Stimulated activated naive B cell treated with anti-CD40 and anti-IgM and Interleukin-4, amounts not matched to agents 10 μg/mL and 1 μg/mL and 100 μg/mL, for 72 hours (primary cell): ENCODE results near the gene DNMT1.
A peak's percentile ranks its signal among the peaks of the same experiment; 100 is the strongest.
"Not testable (repeated sequence)": the region's sequence is repeated elsewhere in the genome, so short reads cannot be mapped to it uniquely, and the experiment has no call there.

Experiments used
- ATAC-seq, 2 donors: fragments of 150-1000 bp; cut with Tn5 transposase; replicated peaks; 2 replicates each; pipeline ENCODE4 v1.10.0; 2021; ENCODE audit warnings: moderate library complexity in 1 of 2
- DNase-seq: peaks from one replicate; pipeline ENCODE4 v3.0.0; 2021
- H3K27ac Mint-ChIP-seq: one replicate; pipeline ENCODE4 v1.8.0; 2022; ENCODE audit warnings: mild to moderate bottlenecking, mixed read lengths
- H3K27me3 Mint-ChIP-seq, 2 donors: one replicate each; pipeline ENCODE4 v1.8.0; 2022; ENCODE audit warnings: mixed read lengths in 2 of 2
- H3K36me3 Mint-ChIP-seq, 2 donors: one replicate each; pipeline ENCODE4 v1.8.0; 2022; ENCODE audit warnings: mixed read lengths in 2 of 2, mild to moderate bottlenecking in 1 of 2
- H3K4me1 Mint-ChIP-seq, 2 donors: one replicate each; pipeline ENCODE4 v1.8.0; 2022; ENCODE audit warnings: mixed read lengths in 2 of 2, mild to moderate bottlenecking in 1 of 2
- H3K4me3 Mint-ChIP-seq, 2 donors: one replicate each; pipeline ENCODE4 v1.8.0; 2022; ENCODE audit warnings: mild to moderate bottlenecking in 2 of 2, mixed read lengths in 2 of 2, moderate library complexity in 1 of 2
- H3K9me3 Mint-ChIP-seq, 2 donors: one replicate each; pipeline ENCODE4 v1.8.0; 2022; ENCODE audit warnings: mixed read lengths in 2 of 2, mild to moderate bottlenecking in 1 of 2

The DNMT1 gene

DNA sequence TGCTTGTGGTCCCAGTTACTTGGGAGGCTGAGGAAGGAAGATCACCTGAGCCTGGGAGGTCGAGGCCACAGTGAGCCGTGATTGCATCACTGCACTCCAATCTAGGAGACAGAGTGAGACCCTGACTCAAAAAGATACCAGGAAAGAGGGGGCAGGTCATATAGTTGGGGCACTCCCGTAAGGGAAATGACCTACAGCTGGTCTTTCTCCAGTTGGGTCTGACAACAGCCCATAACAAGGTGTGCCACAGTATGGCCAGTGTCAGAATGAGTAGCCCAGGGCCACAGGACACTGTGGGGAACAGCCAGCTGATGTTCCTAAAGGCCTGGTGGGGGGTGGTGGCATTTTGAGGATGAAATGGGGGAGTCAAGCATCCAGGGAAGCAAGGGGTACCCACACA is 10.8 kb downstream of the DNMT1 start:
- peaks cover 27 to 32% of the 10 kb centered on the region in 2 donors for H3K36me3 Mint-ChIP-seq
- peaks cover 16 to 23% of the 10 kb centered on the region in 2 donors for H3K4me1 Mint-ChIP-seq

DNA sequence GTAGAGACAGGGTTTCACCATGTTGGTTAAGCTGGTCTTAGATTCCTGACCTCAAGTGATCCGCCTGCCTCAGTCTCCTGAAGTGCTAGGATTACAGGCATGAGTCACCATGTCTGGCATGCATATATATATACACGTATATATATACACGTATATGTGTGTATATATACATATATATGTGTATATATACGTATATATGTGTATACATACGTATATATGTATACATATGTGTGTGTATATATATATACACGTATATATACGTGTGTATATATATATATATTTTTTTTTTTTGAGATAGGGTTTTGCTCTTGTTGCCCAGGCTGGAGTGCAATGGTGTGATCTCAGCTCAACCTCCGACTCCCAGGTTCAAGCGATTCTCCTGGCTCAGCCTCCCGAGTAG is 11.9 kb downstream of the DNMT1 start:
- Mint-ChIP-seq H3K36me3 (peaks cover 23 to 29% of the 10 kb centered on the region in 2 donors), H3K4me1 (peaks cover 14 to 22% of the 10 kb centered on the region in 2 donors), H3K4me3 (no peak overlapping the region), H3K27ac (no peak overlapping the region), H3K9me3 (no peaks in the 10 kb centered on the region), H3K27me3 (no peaks in the 10 kb centered on the region)
- ATAC-seq (no peak), DNase-seq (no peak)

More for the DNA sequence above, 10.8 kb downstream of the DNMT1 start:
- H3K27me3 Mint-ChIP-seq = no peaks in the 10 kb centered on the region
- H3K27ac Mint-ChIP-seq = peak overlapping the region; percentile 83
- ATAC-seq (no peak), DNase-seq (no peak)
- no peak overlapping the region for H3K4me3 Mint-ChIP-seq
- H3K9me3 Mint-ChIP-seq = no peaks in the 10 kb centered on the region

DNA sequence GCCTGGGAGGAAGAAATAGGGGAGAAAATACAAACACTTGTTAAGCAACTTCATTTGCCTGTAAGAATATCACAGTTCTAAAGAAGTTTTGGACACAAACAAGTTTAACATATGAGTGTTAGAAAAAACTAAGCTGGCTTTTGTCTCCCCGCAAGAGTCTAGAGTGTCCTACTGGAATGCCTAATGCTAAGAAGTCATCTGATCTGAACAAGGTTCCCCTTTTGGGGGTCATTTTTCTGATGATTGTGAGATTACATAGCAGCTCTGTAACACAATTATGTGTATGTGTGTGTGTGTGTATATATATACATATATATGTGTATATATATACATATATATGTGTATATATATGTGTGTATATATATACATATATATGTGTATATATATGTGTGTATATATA is 12.7 kb downstream of the DNMT1 start:
- Mint-ChIP-seq H3K36me3 (peaks cover 23 to 29% of the 10 kb centered on the region in 2 donors), H3K27me3 (no peaks in the 10 kb centered on the region), H3K4me3 (no peak overlapping the region), H3K4me1 (peaks cover 11 to 14% of the 10 kb centered on the region in 2 donors), H3K27ac (no peak overlapping the region), H3K9me3 (no peaks in the 10 kb centered on the region)
- ATAC-seq (no peak), DNase-seq (no peak)

DNA sequence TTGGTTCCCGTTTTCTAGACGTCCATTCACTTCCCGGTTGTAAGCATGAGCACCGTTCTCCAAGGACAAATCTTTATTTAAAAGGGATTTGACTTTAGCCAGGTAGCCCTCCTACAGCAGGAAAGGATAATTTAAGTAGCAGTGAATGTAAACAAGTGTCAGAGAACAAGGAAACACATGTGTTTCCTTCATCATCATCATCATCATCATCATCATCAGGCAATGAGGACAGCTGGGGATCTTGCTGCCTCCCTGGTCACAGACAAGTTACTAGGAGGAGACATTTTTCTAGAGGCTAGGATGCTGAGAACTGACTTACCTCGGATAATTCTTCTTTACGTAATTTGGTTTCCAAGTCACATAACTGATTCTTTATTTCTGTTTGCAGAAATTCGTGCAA is 14.3 kb downstream of the DNMT1 start:
- Mint-ChIP-seq H3K27ac (no peak overlapping the region), H3K27me3 (no peaks in the 10 kb centered on the region), H3K36me3 (peaks cover 34 to 35% of the 10 kb centered on the region in 2 donors), H3K9me3 (no peaks in the 10 kb centered on the region), H3K4me1 (peaks cover 7 to 9% of the 10 kb centered on the region in 2 donors), H3K4me3 (no peak overlapping the region)
- ATAC-seq = no peak
- DNase-seq = no peak

DNA sequence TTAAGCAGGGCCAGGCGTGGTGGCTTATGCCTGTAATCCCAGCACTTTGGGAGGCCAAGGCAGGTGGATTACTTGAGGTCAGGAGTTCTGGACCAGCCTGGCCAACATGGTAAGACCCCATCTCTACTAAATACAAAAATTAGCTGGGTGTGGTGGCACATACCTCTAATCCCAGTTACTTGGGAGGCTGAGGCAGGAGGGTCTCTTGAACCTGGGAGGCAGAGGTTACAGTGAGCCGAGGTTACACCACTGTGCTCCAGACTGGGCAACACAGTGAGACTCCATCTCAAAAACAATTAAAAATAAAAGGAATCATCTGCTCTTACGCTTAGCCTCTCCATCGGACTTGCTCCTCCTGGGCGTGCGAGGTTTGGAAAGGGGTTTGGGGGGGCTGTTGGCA is 14.7 kb downstream of the DNMT1 start:
- not testable (repeated sequence) for H3K27me3 Mint-ChIP-seq, ATAC-seq, H3K27ac Mint-ChIP-seq, H3K4me1 Mint-ChIP-seq, H3K9me3 Mint-ChIP-seq, H3K4me3 Mint-ChIP-seq, DNase-seq
- H3K36me3 Mint-ChIP-seq = peaks cover 35 to 40% of the 10 kb centered on the region in 2 donors

DNA sequence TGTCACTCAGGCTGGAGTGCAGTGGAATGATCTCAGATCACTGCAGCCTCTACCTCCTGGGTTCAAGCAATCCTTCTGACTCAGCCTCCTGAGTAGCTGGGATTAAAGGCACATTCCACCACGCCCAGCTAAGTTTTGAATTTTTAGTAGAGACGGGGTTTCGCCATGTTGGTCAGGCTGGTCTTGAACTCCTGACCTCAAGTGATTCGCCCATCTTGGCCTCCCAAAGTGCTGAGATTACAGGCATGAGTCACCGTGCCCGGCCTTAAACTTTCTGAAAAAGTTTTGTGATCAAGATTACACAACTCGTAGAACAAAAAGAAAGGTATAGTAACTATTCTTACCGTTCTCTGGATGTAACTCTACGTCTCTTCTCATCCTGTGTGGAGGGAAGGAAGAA is 21.2 kb downstream of the DNMT1 start:
- Mint-ChIP-seq H3K9me3 (no peaks in the 10 kb centered on the region), H3K27ac (no peak overlapping the region), H3K27me3 (no peaks in the 10 kb centered on the region), H3K4me3 (no peak overlapping the region), H3K4me1 (peaks cover 0 to 2% of the 10 kb centered on the region in 2 donors), H3K36me3 (peaks cover 48 to 57% of the 10 kb centered on the region in 2 donors)
- ATAC-seq (no peak), DNase-seq (no peak)

DNA sequence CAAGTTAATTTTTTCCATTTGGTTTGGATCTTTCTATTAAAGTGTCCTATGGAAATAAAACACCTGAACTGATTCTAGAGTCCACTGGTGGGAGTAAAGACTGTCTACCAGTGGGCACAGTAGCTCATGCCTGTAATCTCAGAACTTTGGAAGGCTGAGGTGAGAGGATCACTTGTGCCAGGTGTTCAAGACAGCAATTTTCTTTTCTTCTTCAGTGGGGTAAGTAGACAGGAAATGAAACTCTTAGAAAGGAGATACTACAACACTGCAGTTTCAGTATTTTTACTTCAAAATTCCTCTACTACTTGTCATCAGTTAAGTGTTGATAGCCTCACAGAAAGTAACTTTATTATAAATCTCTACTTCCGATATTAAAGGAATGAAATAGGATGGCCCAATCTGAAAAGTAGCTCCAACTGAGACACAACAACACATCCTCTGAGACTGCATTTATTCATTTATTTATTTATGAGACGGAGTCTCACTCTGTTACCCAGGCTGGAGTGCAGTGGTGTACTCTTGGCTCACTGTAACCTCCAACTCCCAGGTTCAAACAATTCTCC is 26.3 kb downstream of the DNMT1 start:
- Mint-ChIP-seq H3K4me3 (no peak overlapping the region), H3K9me3 (no peaks in the 10 kb centered on the region), H3K36me3 (peaks cover 48 to 60% of the 10 kb centered on the region in 2 donors), H3K4me1 (peaks cover 0 to 4% of the 10 kb centered on the region in 2 donors), H3K27me3 (no peaks in the 10 kb centered on the region), H3K27ac (peak overlapping the region; percentile 14)
- peak in 1 of 2 donors; percentile 16 for ATAC-seq
- DNase-seq = no peak

DNA sequence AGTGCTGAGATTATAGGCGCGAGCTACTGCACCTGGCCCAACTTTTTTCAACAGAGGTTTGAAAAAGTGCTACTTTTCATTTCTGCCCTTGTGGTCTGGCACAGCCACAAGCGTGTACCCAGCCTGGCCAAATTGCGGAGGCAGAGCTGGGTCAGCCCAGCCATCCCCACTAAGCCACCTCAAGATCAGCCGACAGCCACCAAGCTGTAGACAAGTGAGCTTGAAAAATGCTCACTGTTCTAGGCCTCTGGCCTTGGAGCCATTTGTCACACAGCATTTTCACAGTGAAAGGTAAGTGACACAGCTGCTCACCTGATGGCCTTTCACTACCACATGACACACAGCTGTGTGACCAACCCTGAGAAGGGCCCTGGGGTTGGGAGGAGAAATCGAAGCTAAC is 27.3 kb downstream of the DNMT1 start:
- peaks cover 52 to 63% of the 10 kb centered on the region in 2 donors for H3K36me3 Mint-ChIP-seq
- no peak overlapping the region for H3K27ac Mint-ChIP-seq
- no peaks in the 10 kb centered on the region for H3K9me3 Mint-ChIP-seq
- ATAC-seq (no peak), DNase-seq (no peak)
- no peaks in the 10 kb centered on the region for H3K27me3 Mint-ChIP-seq
- no peak overlapping the region for H3K4me3 Mint-ChIP-seq
- peaks cover 5 to 9% of the 10 kb centered on the region in 2 donors for H3K4me1 Mint-ChIP-seq

DNA sequence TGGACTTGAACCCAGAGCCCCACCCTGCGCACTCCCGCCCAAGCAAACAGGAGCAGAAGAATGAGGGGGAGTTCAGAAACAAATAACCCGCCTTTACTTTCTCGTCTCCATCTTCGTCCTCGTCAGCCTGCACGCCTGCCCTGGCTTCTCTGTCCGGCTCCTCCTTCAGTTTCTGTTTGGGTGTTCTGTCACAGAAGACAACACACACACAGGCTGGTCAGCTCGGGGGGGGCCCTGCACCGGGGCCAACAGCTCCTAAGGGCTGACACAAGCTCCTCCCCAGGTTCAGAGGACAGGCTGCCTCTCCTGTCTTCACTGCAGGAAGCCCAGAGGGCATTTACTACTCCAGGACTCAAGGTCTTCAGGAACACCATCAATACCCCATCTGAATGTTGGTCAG is 28.3 kb downstream of the DNMT1 start:
- H3K4me1 Mint-ChIP-seq = not testable (repeated sequence)

DNA sequence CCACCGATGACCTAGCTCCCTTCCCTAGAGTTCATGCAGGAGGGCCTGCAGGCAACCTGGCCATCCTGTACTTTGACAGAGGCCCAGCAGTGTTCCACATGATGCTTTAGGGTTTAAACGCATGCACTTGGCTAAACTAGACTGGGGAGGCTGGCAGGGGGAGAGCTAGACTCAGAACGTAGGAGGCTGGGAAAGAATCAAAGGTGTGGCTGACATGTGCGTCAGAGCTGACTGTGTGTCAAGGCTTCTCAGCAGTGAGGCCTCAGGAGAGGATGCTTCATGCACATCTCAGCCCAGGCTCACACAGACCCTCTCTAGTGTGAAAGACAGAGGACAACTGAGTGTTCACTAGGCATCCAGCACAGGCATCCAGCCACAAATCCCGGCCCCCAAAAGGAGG is 28.7 kb downstream of the DNMT1 start:
- peak overlapping the region; percentile 20 for H3K27ac Mint-ChIP-seq
- DNase-seq (no peak), ATAC-seq (no peak)
- no peak overlapping the region for H3K4me3 Mint-ChIP-seq
- H3K4me1 Mint-ChIP-seq = peaks cover 5 to 9% of the 10 kb centered on the region in 2 donors
- H3K36me3 Mint-ChIP-seq = peaks cover 51 to 61% of the 10 kb centered on the region in 2 donors
- no peaks in the 10 kb centered on the region for H3K9me3 Mint-ChIP-seq
- H3K27me3 Mint-ChIP-seq = no peaks in the 10 kb centered on the region

More for the DNA sequence above, 28.3 kb downstream of the DNMT1 start:
- not testable (repeated sequence) for H3K9me3 Mint-ChIP-seq, H3K27me3 Mint-ChIP-seq, ATAC-seq, H3K4me3 Mint-ChIP-seq, H3K27ac Mint-ChIP-seq, DNase-seq
- peaks cover 49 to 62% of the 10 kb centered on the region in 2 donors for H3K36me3 Mint-ChIP-seq

DNA sequence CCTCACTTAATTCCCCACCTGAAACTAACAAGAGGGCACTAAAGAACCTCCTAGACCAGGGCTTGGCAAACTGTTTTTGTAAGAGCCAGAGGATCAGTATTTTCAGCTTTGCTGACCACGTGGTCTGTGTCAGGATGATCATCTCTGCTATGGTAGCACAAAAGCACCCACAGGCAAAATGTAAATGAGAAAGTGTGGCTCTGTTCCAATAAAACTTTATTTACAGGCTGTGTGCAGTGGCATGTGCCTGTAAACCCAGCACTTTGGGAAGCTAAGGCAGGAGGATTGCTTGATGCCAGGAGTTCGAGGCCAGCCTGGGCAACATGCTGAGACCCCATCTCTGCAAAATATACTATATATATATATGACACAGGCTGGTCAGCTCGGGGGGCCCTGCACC is 31.2 kb downstream of the DNMT1 start:
- Mint-ChIP-seq H3K27ac (no peak overlapping the region), H3K9me3 (no peaks in the 10 kb centered on the region), H3K4me3 (no peak overlapping the region), H3K27me3 (no peaks in the 10 kb centered on the region), H3K4me1 (peaks cover 3 to 9% of the 10 kb centered on the region in 2 donors), H3K36me3 (peaks cover 53 to 61% of the 10 kb centered on the region in 2 donors)
- ATAC-seq (no peak), DNase-seq (no peak)

DNA sequence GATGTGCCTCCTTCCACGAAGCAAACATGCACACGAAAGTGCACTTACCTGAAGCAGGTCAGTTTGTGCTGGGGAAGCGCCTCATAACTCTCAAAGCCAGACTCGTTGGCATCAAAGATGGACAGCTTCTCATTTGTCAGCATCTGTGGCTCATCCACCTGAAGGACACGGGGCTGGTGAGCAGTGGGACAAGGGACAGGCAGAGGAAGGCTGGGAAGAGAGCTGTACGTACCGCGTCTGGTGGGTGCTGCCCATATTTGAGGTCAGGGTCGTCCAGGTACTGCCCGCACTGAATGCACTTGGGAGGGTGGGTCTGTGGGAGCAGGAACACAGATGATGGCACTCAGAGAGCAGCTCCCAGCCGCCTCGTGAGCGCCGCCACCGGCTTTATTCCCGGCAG is 35.1 kb downstream of the DNMT1 start:
- H3K4me1 Mint-ChIP-seq = peaks cover 2 to 9% of the 10 kb centered on the region in 2 donors
- H3K4me3 Mint-ChIP-seq = no peak overlapping the region
- peak overlapping the region; percentile 51 for H3K27ac Mint-ChIP-seq
- ATAC-seq (no peak), DNase-seq (no peak)
- peaks cover 56 to 72% of the 10 kb centered on the region in 2 donors for H3K36me3 Mint-ChIP-seq
- H3K27me3 Mint-ChIP-seq = no peaks in the 10 kb centered on the region
- H3K9me3 Mint-ChIP-seq = no peaks in the 10 kb centered on the region

DNA sequence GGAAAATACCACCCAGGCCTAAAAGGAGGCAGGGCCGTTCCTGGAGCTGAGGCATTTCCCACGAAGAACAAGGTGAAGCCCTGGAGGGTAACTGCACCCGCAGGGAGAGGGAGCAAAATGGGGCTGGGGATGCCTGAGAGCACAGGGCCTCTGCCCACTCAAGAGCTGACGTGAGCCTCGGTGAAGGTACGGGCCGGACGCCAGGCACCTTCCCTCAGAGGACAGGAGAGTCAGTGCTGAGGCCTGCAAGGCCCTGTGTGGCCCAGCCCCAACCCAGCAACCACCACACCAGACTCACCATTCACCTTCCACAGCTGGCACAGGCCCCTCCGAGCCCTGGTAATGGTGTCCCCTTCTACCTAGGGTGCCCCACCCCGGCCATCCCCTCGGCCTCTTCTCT is 36.3 kb downstream of the DNMT1 start:
- no peaks in the 10 kb centered on the region for H3K27me3 Mint-ChIP-seq
- H3K36me3 Mint-ChIP-seq = peaks cover 60 to 73% of the 10 kb centered on the region in 2 donors
- H3K4me1 Mint-ChIP-seq = peaks cover 2 to 9% of the 10 kb centered on the region in 2 donors
- H3K27ac Mint-ChIP-seq = no peak overlapping the region
- no peaks in the 10 kb centered on the region for H3K9me3 Mint-ChIP-seq
- no peak for ATAC-seq
- no peak overlapping the region for H3K4me3 Mint-ChIP-seq
- DNase-seq = no peak

DNA sequence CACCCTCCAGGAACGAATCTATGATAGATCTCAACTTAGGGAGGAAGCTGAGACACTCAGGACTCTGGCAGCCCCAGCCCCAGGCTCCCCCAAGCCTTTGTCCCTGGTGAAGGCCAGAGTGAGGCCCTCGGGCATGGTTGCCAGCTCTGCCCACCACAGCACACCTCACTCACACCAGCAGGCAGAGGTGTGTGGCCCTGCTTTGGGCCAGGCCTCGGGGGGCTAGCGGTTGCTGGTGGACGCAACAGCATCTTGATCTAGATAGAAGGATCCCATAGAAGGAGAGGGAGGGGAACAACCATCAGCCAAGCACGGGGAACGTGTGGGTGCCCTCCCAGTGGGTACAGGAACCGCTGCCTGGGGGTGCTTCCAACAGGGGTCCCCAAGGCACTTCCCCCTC is 36.7 kb downstream of the DNMT1 start:
- Mint-ChIP-seq H3K27ac (no peak overlapping the region), H3K4me3 (no peak overlapping the region), H3K9me3 (no peaks in the 10 kb centered on the region), H3K27me3 (no peaks in the 10 kb centered on the region), H3K4me1 (peaks cover 1 to 6% of the 10 kb centered on the region in 2 donors), H3K36me3 (peaks cover 56 to 71% of the 10 kb centered on the region in 2 donors)
- ATAC-seq (no peak), DNase-seq (no peak)

DNA sequence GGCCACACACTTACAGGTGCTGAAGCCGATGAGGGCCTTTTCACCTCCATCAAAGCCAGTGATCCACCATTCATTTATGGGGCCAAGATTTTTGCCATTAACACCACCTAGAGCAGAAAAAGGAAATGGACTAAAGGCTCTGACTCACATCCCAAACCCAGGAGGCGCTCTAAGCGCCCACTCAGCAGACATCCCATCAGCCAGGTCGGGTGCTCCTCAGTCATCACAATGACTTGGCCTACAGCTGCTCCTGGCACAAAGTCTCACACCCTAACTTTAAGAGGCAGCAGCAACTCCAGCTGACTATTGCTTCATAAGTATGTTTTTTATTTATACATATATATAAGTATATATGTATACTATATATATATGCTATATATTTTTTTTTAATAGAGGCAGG is 38.9 kb downstream of the DNMT1 start:
- Mint-ChIP-seq H3K27me3 (no peaks in the 10 kb centered on the region), H3K4me3 (no peak overlapping the region), H3K4me1 (no peaks in the 10 kb centered on the region), H3K9me3 (no peaks in the 10 kb centered on the region), H3K36me3 (peaks cover 62 to 81% of the 10 kb centered on the region in 2 donors), H3K27ac (no peak overlapping the region)
- DNase-seq = no peak
- no peak for ATAC-seq
